Smooth muscle cell (in vitro differentiated cells): Measurements from ENCODE around the gene SCAMP5. TPM values are rescaled to one million over a fixed set of nuclear protein-coding genes. Genes with fewer than 3 reads are reported as not detected.

Experiments
- DNase-seq: peaks from one replicate; lab custom pipeline; 2025; ENCODE audit not compliant: unreplicated experiment; lab: John Stamatoyannopoulos, UW
- H2AFZ ChIP-seq: fragments of 200-600 bp; sonication (generic); 2 replicates; pipeline ENCODE4 v1.6.0; 2016; ENCODE audit warnings: antibody characterized with exemption, low read depth, mild to moderate bottlenecking
- H3F3A ChIP-seq: fragments of 200-600 bp; sonication (generic); 2 replicates; pipeline ENCODE4 v1.6.0; 2017; ENCODE audit warnings: antibody characterized with exemption, low read depth
- H3K27ac ChIP-seq: fragments of 200-600 bp; sonication (generic); 2 replicates; pipeline ENCODE4 v1.5.1; 2016; ENCODE audit warnings: low read depth, mild to moderate bottlenecking
- H3K27me3 ChIP-seq: fragments of 200-600 bp; sonication (generic); 2 replicates; pipeline ENCODE4 v1.6.1; 2016; ENCODE audit warnings: low read depth, mild to moderate bottlenecking
- H3K36me3 ChIP-seq: fragments of 200-600 bp; sonication (generic); 2 replicates; pipeline ENCODE4 v1.5.1; 2016; ENCODE audit warnings: low read depth
- H3K4me1 ChIP-seq: fragments of 200-600 bp; sonication (generic); 2 replicates; pipeline ENCODE4 v1.5.1; 2016; ENCODE audit warnings: low read depth
- H3K4me2 ChIP-seq: fragments of 200-600 bp; sonication (generic); 2 replicates; pipeline ENCODE4 v1.6.0; 2016; ENCODE audit warnings: mild to moderate bottlenecking
- H3K4me3 ChIP-seq: fragments of 200-600 bp; sonication (generic); 2 replicates; pipeline ENCODE4 v1.5.1; 2016; ENCODE audit warnings: mild to moderate bottlenecking
- H3K79me2 ChIP-seq: fragments of 200-600 bp; sonication (generic); 2 replicates; pipeline ENCODE4 v1.6.0; 2016; ENCODE audit warnings: low read depth, mild to moderate bottlenecking
- H3K9ac ChIP-seq: fragments of 200-600 bp; sonication (generic); 2 replicates; pipeline ENCODE4 v1.6.0; 2016; ENCODE audit warnings: low read depth
- H3K9me3 ChIP-seq: fragments of 200-600 bp; sonication (generic); replicated peaks from 2 replicates; pipeline ENCODE4 v1.5.1; 2016; ENCODE audit warnings: low read depth
- H4K20me1 ChIP-seq: fragments of 200-600 bp; sonication (generic); 2 replicates; pipeline ENCODE4 v1.6.0; 2016; ENCODE audit warnings: low read depth
- WGBS: methylation state at CpG from one replicate; pipeline ENCODE4 v1.1.7; 2016; ENCODE audit warnings: low lambda C conversion rate; 5-methylcytosine and 5-hydroxymethylcytosine counted together
- polyA plus RNA-seq: library from polyadenylated mRNA; unstranded; fragments of >200 nt; fragmentation: Nextera tagmentation; extraction: Ambion mirVana; gene quantifications from 2 replicates; pipeline ENCODE4 v1.2.1, GENCODE V29; 2016
- total RNA-seq: library from RNA; depleted of rRNA; stranded (reverse); fragments of >200 nt; gene quantifications from 2 replicates; pipeline ENCODE4 v1.2.3, GENCODE V29; 2014
- TF ChIP-seq, protein P1 (sequence below): fragments of 200-600 bp; sonication (generic); IDR thresholded peaks from 2 replicates; pipeline ENCODE4 v1.5.1; 2017; ENCODE audit warnings: borderline replicate concordance, mild to moderate bottlenecking, antibody characterized with exemption; ENCODE audit not compliant: insufficient read depth, poor library complexity, severe bottlenecking

The SCAMP5 gene
- total and polyA plus RNA-seq, 2 experiments from 2014 or later, result 6.6 to 18.1 TPM

DNA sequence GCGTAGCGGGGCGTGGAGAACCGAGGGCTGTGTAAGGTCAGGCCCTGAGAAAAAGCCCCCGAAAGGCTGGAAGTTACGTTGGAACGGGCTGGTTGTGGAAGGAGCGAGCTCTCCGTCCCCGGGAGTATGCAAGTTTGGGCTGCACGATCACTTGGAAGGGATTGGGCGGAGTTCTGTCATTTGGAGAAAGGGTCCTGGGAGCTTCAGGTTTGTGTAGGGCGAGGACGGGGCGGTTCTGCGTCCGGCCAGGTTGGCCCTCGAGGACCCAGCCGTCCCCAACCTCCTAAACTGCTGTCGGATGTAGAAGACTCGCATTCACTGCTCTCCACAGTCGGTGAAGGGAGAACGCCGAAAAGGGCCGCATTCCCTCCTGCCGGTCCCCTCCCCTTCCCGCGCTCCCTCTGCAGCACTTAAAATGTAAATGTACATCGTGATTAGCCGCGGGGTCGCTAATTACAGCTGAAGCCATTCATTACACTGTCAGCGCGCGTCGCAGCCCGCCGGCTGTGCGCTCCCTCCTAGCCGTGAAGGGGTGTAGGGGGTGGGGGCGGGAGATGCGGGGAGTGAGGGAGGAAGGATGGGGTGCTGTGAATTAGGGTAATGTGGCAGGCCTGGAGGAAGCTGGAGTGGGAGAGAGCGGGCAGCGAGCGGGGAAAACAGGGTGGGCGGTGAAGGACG, 36.3 kb upstream of the SCAMP5 start:
- H3K9ac ChIP-seq, result no peak overlapping the region
- peaks cover 11% of the 10 kb centered on the region for H3F3A ChIP-seq
- peak overlapping the region; percentile 60 for H3K4me3 ChIP-seq
- H3K27ac ChIP-seq, result no peak overlapping the region
- H3K79me2 ChIP-seq, result no peaks in the 10 kb centered on the region
- peaks cover 23% of the 10 kb centered on the region for H3K4me1 ChIP-seq
- H3K9me3 ChIP-seq, result no peaks in the 10 kb centered on the region
- H3K4me2 ChIP-seq, result peak overlapping the region; percentile 96
- WGBS, result 3% methylated on average over 40 of the region's 47 CpGs
- peaks cover 6% of the 10 kb centered on the region for H3K27me3 ChIP-seq
- no peak for DNase-seq
- H3K36me3 ChIP-seq, result no peaks in the 10 kb centered on the region
- peak overlapping the region; percentile 78 for H2AFZ ChIP-seq
- TF ChIP-seq, protein P1, sequence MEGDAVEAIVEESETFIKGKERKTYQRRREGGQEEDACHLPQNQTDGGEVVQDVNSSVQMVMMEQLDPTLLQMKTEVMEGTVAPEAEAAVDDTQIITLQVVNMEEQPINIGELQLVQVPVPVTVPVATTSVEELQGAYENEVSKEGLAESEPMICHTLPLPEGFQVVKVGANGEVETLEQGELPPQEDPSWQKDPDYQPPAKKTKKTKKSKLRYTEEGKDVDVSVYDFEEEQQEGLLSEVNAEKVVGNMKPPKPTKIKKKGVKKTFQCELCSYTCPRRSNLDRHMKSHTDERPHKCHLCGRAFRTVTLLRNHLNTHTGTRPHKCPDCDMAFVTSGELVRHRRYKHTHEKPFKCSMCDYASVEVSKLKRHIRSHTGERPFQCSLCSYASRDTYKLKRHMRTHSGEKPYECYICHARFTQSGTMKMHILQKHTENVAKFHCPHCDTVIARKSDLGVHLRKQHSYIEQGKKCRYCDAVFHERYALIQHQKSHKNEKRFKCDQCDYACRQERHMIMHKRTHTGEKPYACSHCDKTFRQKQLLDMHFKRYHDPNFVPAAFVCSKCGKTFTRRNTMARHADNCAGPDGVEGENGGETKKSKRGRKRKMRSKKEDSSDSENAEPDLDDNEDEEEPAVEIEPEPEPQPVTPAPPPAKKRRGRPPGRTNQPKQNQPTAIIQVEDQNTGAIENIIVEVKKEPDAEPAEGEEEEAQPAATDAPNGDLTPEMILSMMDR, result no peak
- H4K20me1 ChIP-seq, result peaks cover 3% of the 10 kb centered on the region

DNA sequence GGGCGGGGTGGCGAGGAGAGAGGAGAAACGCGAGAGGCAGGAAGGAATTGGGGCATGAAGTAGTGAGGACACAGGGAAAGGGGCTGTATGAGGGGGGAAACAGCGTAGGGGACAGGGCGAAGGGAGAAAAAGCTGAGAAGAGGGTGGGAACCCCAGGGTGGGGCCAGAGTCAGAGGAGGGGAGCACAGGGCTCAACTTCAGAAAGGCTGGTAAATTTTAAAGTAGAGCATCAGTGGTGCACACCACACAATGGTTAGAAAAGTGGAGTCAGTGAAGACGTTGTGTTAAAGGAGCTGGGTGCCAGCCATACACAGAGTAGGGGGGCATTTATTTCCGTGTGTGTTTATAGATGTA, 35.8 kb upstream of the SCAMP5 start:
- peaks cover 6% of the 10 kb centered on the region for H3K27me3 ChIP-seq
- peak overlapping the region; percentile 96 for H3K4me2 ChIP-seq

DNA sequence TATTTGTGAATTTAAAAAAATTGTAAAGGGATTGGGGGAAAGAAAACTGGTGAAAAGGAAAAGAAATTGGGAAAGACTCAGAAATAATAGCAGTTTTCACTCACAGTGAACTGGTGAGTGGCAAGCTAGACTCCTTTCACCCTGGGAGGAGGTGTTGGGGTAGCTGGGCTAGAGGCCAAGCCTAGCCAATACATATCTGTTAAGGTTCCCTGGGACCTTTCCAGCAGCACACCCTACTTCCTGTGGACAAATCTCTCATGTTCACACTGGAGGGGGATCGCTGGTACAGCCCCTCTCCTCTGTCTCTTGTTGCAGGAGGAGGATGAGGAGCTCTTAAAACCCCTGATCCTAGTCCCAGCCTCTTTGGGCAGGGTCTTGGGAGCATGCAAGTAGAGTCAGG, 35.1 kb upstream of the SCAMP5 start:
- WGBS, result 72% methylated on average over 1 of the region's 1 CpG
- H3K27me3 ChIP-seq, result peaks cover 6% of the 10 kb centered on the region

More for the DNA sequence above, 35.8 kb upstream of the SCAMP5 start:
- no peaks in the 10 kb centered on the region for H3K79me2 ChIP-seq
- no peaks in the 10 kb centered on the region for H4K20me1 ChIP-seq
- H3K4me1 ChIP-seq, result peaks cover 23% of the 10 kb centered on the region
- no peak overlapping the region for H3K27ac ChIP-seq
- TF ChIP-seq, protein P1, result no peak
- 15% methylated on average over 2 of the region's 8 CpGs for WGBS
- no peak for DNase-seq
- H3K4me3 ChIP-seq, result peak overlapping the region; percentile 60
- no peak overlapping the region for H3K9ac ChIP-seq
- no peaks in the 10 kb centered on the region for H3K9me3 ChIP-seq
- peaks cover 11% of the 10 kb centered on the region for H3F3A ChIP-seq
- H3K36me3 ChIP-seq, result no peaks in the 10 kb centered on the region
- H2AFZ ChIP-seq, result no peak overlapping the region

More for the DNA sequence above, 35.1 kb upstream of the SCAMP5 start:
- Histone ChIP-seq H3K9ac (no peak overlapping the region), H3K79me2 (no peaks in the 10 kb centered on the region), H3K9me3 (no peaks in the 10 kb centered on the region), H3K4me3 (no peak overlapping the region), H4K20me1 (no peaks in the 10 kb centered on the region), H3K36me3 (no peaks in the 10 kb centered on the region), H2AFZ (no peak overlapping the region), H3K4me2 (no peak overlapping the region), H3F3A (peaks cover 7% of the 10 kb centered on the region), H3K4me1 (peaks cover 16% of the 10 kb centered on the region), H3K27ac (no peak overlapping the region)
- TF ChIP-seq, protein P1, result no peak
- DNase-seq, result no peak
